Measurements from ENCODE around the gene CHD3.

GRCh38 chr17:7940743-7941142 is 52.2 kb downstream of the CHD3 start:
- TF ChIP-seq CTCF (IDR thresholded peaks at IDR 0.05) (no peak), POLR2A (IDR thresholded peaks at IDR 0.05) (no peak)
